RPMI7951 (cell line): ENCODE results near the gene FCAR. TPM values are rescaled to one million over a fixed set of nuclear protein-coding genes. Genes with fewer than 3 reads are reported as not detected.
"Not testable (repeated sequence)": the region's sequence is repeated elsewhere in the genome, so short reads cannot be mapped to it uniquely, and the experiment has no call there.

ENCODE experiments used
- DNase-seq: peaks from one replicate; pipeline ENCODE4 v3.0.0-alpha.2; 2012; ENCODE audit warnings: low read depth
- total RNA-seq: library from RNA; depleted of rRNA; stranded (reverse); fragments of >200 nt; shearing (Covaris generic); gene quantifications from 2 replicates; pipeline ENCODE4 v1.2.3, GENCODE V29; 2014; rRNA removed

Gene FCAR
- not detected in 2 replicates for total RNA-seq

DNA sequence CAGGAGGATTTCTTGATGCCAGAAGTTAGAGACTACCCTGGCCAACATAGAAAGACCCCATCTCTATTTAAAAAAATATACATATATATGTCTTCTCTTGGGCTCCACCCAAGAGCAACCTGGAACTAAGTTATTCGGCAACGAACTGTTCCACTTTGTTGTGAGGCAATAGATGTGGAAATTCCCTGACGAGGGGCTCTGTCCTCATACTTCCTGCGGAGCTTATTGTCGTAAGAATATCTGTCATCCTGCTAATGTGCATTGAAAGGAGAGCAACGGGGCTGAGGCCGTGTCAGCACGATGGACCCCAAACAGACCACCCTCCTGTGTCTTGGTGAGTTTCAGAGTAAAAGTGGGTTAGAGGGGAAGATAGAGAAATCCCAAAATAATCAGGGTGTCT lies at the start of gene FCAR:
Gene FCAR (plus strand): TSS at position 246 of the 400 bp plus-strand sequence. CDS start 55 bp downstream, at position 301.
- no peak for DNase-seq

DNA sequence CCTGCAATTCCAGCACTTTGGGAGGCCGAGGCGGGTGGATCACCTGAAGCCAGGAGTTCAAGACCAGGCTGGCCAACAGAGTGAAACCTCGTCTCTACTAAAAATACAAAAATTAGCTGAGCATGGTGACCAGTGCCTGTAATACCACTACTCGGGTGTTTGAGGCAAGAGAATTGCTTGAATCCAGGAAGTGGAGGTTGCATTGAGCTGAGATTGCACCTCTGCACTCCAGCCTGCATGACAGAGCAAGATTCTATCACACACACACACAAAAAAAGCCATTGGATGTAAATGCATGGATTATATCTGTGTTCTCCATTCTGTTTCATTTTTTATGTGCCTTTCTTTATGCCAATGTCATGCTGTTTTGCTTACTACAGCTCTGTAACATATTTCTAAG lies 49.6 kb upstream of the FCAR start:
- not testable (repeated sequence) for DNase-seq

DNA sequence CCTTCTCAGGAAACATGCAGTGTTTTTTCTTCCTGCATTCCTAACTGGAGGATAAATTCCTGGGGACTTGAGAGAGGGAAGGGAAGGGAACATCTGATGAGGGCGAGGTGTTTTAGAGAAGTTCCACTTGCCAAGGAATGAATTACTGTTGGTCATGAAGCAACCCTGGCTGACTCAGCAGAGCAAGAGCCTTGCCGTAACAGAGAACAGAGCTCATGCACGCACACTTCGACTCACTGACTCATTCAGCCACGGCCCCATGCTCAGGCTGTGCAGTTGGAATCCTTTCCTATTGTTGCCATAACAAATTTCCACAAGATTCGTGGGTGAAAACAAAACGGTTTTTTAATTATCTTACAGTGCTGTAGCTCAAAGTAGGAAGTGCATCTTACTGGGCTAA lies 48.7 kb upstream of the FCAR start:
- peak; percentile 10 for DNase-seq

DNA sequence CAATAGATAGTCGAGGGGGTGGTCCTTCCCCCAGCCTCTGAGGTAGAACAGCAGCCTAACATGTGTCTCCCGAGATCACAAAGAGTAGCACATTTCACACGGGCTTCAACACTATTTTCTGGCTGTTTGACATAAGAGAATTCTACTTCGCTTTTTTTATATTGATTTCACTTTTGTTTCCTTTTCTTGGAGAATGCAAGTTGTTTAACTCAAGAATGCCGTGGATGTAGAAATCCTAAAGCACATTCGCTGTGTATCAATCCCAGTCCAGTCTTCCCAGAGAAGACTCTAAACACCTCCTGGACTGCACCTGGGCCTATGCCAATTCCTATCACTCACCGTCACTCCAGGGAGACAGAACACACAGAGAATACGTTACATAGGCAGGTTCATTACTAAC lies 46.0 kb upstream of the FCAR start:
- DNase-seq = not testable (repeated sequence)

DNA sequence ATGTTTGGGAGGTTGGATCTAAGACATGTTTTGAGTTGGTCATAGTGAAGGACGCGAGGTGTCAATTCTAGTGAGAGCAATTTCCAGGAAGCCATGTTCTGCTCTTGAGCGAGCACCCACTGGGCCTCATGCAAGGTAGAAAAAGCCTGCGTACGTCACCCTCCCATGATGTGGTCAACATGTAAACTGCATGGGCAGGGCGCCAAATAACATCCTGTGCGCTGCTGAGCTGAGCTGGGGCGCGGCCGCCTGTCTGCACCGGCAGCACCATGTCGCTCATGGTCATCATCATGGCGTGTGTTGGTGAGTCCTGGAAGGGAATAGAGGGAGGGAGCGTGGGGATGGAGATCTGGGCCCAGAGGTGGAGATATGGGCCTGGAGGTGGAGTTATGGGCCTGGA lies 41.5 kb upstream of the FCAR start, which contains the start of gene KIR2DS4:
Gene KIR2DS4 (plus strand): TSS at position 181 of the 400 bp plus-strand sequence.
- not testable (repeated sequence) for DNase-seq

DNA sequence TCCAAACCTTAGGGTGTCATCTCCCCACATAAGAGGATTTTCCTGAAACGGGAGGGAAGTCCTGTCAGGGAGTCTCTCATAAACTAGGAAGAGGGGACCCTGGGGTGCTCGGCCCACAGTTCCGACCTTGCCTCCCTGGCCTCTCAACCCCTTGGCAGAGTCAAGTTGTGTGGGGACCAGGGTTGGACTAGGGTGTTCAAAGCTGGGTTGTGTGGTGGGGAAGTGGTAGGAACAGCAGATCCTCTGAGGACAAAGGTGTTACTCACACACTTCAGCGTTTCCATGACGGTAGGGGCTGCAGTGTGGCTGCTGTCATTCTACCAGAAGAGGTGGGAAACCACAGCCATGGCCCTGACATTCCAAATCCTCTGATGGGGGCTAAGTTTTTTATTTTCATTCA lies 38.9 kb upstream of the FCAR start:
- DNase-seq = not testable (repeated sequence)

DNA sequence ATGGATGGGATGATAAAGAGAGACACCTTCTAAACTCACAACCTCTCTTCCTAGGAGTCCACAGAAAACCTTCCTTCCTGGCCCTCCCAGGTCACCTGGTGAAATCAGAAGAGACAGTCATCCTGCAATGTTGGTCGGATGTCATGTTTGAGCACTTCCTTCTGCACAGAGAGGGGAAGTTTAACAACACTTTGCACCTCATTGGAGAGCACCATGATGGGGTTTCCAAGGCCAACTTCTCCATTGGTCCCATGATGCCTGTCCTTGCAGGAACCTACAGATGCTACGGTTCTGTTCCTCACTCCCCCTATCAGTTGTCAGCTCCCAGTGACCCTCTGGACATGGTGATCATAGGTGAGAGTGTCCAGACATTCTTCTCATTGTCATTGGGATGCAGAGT lies 36.5 kb upstream of the FCAR start:
- not testable (repeated sequence) for DNase-seq

DNA sequence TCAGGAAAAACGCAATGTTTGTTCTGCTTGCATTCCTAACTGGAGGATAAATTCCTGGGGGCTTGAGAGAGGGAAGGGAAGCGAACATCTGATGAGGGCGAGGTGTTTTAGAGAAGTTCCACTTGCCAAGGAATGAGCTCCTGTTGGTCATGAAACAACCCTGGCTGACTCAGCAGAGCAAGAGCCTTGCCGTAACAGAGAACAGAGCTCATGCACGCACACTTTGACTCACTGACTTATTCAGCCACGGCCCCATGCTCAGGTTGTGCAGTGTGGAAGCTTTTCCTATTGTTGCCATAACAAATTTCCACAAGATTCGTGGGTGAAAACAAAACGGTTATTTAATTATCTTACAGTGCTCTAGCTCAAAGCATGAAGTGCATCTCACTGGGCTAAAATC lies 30.9 kb upstream of the FCAR start:
- DNase-seq = not testable (repeated sequence)

DNA sequence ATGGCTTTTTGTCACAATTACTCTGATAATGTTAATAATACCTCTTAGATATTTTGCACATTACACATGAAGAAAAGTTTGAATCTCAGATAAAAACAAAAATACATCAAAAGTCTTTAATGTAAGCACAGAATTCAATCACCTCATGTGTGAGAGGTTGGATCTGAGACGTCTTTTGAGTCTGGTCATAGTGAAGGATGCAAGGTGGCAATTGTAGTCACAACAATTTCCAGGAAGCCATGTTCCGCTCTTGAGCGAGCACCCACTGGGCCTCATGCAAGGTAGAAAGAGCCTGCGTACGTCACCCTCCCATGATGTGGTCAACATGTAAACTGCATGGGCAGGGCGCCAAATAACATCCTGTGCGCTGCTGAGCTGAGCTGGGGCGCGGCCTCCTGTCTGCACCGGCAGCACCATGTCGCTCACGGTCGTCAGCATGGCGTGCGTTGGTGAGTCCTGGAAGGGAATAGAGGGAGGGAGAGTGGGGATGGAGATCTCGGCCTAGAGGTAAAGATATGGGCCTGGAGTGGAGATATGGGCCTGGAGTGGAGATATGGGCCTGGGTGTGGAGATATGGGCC lies 23.9 kb upstream of the FCAR start, which contains the start of gene KIR3DL2:
Gene KIR3DL2 (plus strand): TSS at position 383 of the 580 bp plus-strand sequence. CDS start 33 bp downstream, at position 416.
- DNase-seq = not testable (repeated sequence)

DNA sequence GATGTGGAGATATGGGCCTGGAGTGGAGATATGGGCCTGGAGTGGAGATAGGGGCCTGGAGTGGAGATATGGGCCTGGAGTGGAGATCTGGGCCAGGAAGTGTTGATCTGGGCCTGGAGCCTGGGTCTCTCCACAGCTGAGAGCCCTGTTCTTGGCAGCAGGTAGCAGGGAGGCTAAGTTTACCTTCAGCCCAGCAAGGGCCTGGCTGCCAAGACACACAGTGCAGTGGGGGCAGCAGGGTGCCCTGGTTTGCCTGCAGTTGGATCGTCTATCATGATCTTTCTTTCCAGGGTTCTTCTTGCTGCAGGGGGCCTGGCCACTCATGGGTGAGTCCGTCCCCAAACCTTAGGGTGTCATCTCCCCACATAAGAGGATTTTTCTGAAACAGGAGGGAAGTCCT lies 23.1 kb upstream of the FCAR start:
- no peak for DNase-seq

DNA sequence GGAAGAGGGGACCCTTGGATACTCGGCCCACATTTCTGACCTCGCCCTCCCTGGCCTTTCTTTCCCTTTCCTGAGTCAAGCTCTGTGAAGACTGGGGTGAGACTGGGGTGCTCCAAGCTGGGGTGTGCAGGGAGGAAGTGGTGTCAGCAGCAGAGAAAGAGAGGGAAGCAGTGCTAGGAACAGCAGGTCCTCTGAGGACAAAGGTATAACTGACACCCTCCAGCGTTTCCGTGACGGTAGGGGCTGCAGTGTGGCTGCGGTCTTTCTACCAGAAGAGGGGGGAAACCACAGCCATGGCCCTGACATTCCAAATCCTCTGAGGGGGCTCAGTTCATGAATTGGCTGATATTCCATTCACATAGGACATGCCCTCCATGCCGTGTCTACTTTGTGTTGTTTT lies 22.7 kb upstream of the FCAR start:
- DNase-seq = no peak

DNA sequence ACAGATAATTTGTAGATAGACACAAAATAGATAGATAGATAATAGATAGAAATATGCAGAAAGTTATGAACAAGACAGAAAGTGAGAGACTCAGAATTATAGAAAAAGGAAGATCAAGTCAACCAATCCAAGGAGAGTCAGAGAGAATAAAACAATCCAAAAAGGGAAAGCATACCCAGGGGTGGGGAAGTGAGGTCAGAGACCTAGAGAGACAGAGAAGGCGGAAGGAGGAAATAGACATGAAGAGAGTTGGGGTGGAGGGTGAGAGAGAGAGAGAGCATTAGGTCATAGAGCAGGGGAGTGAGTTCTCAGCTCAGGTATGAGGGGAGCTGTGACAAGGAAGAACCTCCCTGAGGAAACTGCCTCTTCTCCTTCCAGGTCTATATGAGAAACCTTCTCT lies 18.8 kb upstream of the FCAR start:
- DNase-seq = not testable (repeated sequence)

DNA sequence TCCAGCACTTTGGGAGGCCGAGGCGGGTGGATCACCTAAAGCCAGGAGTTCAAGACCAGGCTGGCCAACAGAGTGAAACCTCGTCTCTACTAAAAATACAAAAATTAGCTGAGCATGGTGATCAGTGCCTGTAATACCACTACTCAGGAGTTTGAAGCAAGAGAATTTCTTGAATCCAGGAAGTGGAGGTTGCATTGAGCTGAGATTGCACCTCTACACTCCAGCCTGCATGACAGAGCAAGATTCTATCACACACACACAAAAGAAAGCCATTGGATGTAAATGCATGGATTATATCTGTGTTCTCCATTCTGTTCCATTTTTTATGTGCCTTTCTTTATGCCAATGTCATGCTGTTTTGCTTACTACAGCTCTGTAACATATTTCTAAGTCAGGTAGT lies 15.6 kb upstream of the FCAR start:
- DNase-seq = not testable (repeated sequence)

DNA sequence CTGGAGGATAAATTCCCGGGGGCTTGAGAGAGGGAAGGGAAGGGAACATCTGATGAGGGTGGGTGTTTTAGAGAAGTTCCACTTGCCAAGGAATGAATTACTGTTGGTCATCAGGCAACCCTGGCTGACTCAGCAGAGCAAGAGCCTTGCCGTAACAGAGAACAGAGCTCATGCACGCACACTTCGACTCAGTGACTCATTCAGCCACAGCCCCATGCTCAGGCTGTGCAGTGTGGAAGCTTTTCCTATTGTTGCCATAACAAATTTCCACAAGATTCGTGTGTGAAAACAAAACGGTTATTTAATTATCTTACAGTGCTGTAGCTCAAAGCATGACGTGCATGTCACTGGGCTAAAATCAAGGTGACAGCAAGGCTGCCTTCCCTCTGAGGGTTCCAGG lies 14.6 kb upstream of the FCAR start:
- DNase-seq = peak; percentile 42

DNA sequence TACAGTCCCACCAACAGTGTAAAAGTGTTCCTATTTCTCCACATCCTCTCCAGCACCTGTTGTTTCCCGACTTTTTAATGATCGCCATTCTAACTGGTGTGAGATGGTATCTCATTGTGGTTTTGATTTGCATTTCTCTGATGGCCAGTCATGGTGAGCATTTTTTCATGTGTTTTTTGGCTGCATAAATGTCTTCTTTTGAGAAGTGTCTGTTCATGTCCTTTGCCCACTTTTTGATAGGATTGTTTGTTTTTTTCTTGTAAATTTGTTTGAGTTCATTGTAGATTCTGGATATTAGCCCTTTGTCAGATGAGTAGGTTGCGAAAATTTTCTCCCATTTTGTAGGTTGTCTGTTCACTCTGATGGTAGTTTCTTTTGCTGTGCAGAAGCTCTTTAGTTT lies 10.6 kb upstream of the FCAR start:
- not testable (repeated sequence) for DNase-seq

DNA sequence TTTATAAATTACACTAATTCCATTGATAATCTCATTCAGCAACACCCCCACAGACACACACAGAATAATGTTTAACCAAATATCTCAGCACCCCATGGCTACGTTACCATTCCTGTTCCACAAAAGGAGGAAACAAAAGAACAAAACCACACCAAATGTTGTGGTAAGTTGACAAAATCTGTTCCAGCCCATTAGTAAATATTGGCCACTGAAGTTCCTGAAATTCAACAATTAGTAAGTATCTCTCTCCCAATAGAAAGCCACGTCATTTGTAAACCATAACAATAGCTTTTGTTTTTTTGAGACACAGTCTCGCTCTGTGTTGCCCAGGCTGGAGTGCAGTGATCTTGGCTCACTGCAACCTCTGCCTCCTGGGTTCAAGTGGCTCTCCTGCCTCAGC lies 2.3 kb upstream of the FCAR start:
- no peak for DNase-seq

DNA sequence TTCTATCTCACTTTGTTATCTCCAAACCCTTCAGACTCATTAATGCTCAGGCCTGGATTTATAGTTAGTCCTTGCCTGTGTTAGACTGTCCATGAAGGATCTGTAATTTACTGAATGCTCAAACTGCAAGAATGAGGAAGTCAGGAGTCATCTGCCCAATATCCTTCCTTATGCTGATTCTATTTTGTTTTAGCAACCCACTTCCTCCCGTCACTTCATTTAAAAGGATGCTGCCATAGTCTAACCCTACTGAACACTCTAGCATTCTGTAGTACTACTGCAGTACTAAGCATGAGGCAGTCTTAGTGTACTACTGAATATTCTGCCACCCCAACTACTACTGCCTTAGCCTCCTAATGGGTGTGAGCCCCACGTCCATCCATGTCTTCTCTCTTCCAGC lies 1.5 kb downstream of the FCAR start:
- DNase-seq = no peak

DNA sequence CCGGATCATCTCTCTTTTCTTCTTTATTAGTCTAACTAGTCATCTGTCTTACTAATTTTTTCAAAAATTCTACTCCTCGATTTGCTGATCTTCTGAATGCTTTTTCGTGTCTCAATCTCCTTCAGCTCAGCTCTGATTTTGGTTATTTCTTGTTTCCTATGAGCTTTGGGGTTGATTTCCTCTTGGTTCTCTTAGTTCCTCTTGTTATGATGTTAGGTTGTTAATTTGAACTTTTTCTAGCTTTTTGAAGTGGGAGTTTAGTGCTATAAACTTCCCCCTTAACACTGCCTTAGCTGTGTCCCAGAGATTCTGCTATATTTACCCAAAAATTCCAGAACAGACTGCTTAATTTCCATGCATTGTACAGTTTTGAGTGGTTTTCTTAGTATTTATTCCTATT lies 3.4 kb downstream of the FCAR start:
- DNase-seq = no peak

DNA sequence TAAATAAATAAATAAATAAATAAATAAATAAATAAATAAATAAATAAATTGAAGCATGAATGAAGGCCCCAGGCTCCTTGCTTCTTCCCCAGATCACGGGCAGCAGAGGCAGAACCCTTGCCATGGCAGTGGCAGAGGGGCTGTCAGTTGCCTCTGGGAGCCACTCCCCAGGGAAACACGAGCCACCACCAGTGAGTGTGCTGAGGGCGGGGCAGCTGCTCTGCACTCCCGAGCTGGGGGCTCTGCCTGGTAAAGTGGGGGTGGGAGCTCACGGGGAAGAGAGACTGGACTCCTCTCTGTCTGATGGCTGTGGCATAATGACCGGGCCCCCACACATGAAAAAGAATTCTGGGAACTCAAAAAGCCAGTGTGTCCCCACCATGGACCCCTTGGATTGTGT lies 7.8 kb downstream of the FCAR start:
- DNase-seq = no peak

DNA sequence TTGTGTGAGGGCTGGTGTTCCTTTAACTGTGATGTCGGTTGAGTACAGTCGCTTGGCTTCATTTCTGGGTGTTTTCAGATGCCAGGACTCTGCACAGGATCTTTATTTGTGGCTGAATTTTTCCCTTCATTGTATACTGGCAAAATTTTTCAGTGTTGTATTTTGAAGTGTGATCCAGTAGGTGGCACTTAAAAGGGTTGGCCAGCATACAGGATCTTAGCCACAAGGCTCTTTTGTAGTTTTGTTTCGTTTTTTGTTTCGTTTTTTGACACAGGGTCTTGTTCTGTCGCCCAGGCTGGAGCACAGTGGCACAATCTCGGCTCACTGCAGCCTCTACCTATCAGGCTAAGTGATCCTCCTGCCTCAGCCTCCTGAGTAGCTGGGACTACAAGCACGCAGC lies 8.7 kb downstream of the FCAR start:
- DNase-seq = peak; percentile 48

DNA sequence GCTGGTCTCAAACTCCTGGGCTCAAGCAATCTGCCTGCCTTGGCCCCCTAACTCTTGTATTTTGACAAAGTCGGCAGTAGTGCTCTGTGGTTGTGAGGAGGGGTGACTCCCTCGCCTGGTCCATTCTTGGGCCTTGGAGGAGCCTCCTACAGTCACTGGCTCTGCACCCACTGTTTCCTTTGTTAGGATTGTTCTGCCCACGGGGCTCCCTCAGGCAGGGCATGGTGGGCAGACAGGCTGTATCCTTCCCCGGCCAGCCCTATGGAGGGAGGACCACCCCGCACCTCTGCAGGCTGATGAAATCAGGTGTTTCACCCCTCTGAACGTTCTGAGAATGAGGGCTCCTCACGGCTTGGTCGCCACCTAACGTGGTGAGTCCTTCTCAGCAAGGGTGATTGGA lies 9.2 kb downstream of the FCAR start:
- DNase-seq = no peak

DNA sequence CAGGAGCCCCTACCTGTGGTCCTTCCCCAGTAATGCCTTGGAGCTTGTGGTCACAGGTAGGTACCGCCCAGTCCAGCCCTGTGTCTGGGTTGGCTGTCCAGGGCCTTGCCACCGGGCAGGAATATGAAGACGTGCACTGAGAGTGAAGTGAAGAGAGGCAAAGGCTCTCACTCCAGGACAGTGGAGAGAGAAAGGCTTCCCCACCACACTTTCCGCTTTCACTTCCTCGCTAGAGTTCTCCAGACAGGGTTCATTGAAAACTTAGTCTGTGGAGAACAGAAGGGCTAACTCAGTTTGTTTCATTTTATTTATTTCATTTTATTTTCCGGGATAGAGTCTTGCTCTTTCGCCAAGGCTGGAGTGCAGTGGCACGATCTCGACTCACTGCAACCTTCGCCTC lies 14.2 kb downstream of the FCAR start:
- no peak for DNase-seq

DNA sequence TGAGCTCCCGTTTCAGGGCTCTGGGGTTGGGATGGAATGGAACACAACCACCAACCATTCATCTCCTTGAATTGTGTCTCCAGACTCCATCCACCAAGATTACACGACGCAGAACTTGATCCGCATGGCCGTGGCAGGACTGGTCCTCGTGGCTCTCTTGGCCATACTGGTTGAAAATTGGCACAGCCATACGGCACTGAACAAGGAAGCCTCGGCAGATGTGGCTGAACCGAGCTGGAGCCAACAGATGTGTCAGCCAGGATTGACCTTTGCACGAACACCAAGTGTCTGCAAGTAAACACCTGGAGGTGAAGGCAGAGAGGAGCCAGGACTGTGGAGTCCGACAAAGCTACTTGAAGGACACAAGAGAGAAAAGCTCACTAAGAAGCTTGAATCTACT lies 15.5 kb downstream of the FCAR start:
- DNase-seq = no peak

DNA sequence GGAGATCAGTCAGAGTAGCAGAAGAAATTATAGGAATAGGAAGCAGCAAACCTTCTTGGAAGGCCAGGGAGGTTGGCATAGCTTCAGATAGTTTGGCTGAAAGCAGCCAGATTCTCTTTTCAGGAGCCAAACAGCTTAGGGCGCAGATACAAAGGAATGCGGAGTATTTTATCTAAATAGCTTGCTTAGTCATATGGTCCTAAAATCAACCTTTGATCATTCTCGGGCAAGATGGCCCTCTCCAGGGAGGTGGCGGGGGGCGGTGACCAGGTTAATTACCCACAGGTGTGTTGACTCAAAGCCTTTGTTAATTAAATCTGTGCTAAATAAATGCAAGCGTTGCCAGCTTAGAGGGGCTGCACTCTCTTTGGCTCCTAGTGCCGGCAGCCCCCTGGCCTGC lies 19.4 kb downstream of the FCAR start:
- peak; percentile 26 for DNase-seq
